Umbilical cord (tissue), 2 donors: ENCODE data around the gene SLC12A5. TPM values are rescaled to one million over a fixed set of nuclear protein-coding genes. Genes with fewer than 3 reads are reported as not detected.

ENCODE experiments used
- DNase-seq: peaks from one replicate; pipeline ENCODE4 v3.0.0-alpha.2; 2015; ENCODE audit warnings: low spot score
- total RNA-seq: library from RNA; depleted of rRNA; stranded (reverse); fragments of >200 nt; gene quantifications from one replicate; pipeline ENCODE4 v1.2.3, GENCODE V29; 2014; ENCODE audit warnings: low replicate concordance; ENCODE audit not compliant: insufficient read depth

SLC12A5 gene
- total RNA-seq, 1 donor from 2014 or later: 9.1 TPM

- no peak for DNase-seq
These were observed 3.6 kb upstream of the SLC12A5 start for GRCh38 chr20:46025376-46025783.

GRCh38 chr20:46027245-46027853 lies 1.7 kb upstream of the SLC12A5 start:
- peak; percentile 46 for DNase-seq

- DNase-seq: no peak
These were observed 905 bp upstream of the SLC12A5 start for GRCh38 chr20:46028110-46028509.

GRCh38 chr20:46030284-46031013 lies 1.4 kb downstream of the SLC12A5 start:
- no peak for DNase-seq

- DNase-seq: no peak
These were observed 2.1 kb downstream of the SLC12A5 start for GRCh38 chr20:46031014-46031569.

GRCh38 chr20:46031701-46032254 lies 2.8 kb downstream of the SLC12A5 start:
- no peak for DNase-seq

GRCh38 chr20:46034039-46034438 lies 5.0 kb downstream of the SLC12A5 start:
- no peak for DNase-seq

- DNase-seq: no peak
These were observed 6.2 kb downstream of the SLC12A5 start for GRCh38 chr20:46035253-46035652.

GRCh38 chr20:46035713-46036112 lies 6.7 kb downstream of the SLC12A5 start:
- DNase-seq: no peak

GRCh38 chr20:46036370-46036769 lies 7.4 kb downstream of the SLC12A5 start:
- DNase-seq: no peak

- DNase-seq: no peak
These were observed 8.0 kb downstream of the SLC12A5 start for GRCh38 chr20:46037036-46037435.

GRCh38 chr20:46040902-46041535 lies 12.0 kb downstream of the SLC12A5 start:
- DNase-seq: peak; percentile 36

GRCh38 chr20:46043556-46043955 lies 14.5 kb downstream of the SLC12A5 start:
- DNase-seq: no peak

GRCh38 chr20:46044896-46045295 lies 15.9 kb downstream of the SLC12A5 start:
- DNase-seq: no peak

- DNase-seq: no peak
These were observed 17.7 kb downstream of the SLC12A5 start for GRCh38 chr20:46046588-46047310.

GRCh38 chr20:46047821-46048220 lies 18.8 kb downstream of the SLC12A5 start:
- DNase-seq: no peak

- no peak for DNase-seq
These were observed 20.2 kb downstream of the SLC12A5 start for GRCh38 chr20:46049190-46049589.

GRCh38 chr20:46049815-46050214 lies 20.8 kb downstream of the SLC12A5 start:
- no peak for DNase-seq

GRCh38 chr20:46050444-46050843 lies 21.4 kb downstream of the SLC12A5 start:
- no peak for DNase-seq

- DNase-seq: no peak
These were observed 21.9 kb downstream of the SLC12A5 start for GRCh38 chr20:46050885-46051284.

- no peak for DNase-seq
These were observed 22.7 kb downstream of the SLC12A5 start for GRCh38 chr20:46051556-46052308.
